Measurements from ENCODE around the gene JAG1.

JAG1 gene

DNA sequence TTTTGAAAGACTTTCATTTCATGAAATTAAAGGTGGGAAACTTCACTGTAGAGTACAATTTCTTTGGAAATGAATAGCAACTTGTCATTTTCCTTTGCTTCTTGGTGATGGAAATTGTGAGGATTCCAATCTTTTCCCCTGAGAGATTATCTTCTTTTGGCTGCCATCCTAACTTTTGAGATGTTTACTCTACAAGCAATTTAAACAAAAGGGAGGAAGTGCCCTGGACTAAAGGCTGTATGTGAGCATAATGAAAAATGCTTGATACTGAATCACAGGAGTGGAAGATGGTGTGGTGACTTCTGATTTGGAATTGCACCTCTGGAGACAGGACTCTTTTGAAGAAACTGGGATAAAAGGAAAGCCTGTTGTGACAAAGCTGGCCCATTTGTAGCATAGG lies 43.1 kb upstream of the JAG1 start (continued):
- TF ChIP-seq ATF2 (tag by site-specific recombination; IDR thresholded peaks at IDR 0.05; ENCODE audit: low read depth) (no peak), REPIN1 (tag by site-specific recombination; IDR thresholded peaks at IDR 0.05; ENCODE audit: low read depth) (no peak), ZNF776 (tag by site-specific recombination; IDR thresholded peaks at IDR 0.05; ENCODE audit: borderline replicate concordance) (no peak), ZFP69B (tag by site-specific recombination; IDR thresholded peaks at IDR 0.05) (no peak), ZNF560 (tag by site-specific recombination; IDR thresholded peaks at IDR 0.05; ENCODE audit: borderline replicate concordance) (no peak), HOXC10 (CRISPR knock-in tag; IDR thresholded peaks at IDR 0.05) (no peak), KLF1 (tag by site-specific recombination; IDR thresholded peaks at IDR 0.05) (no peak), ZNF623 (tag by site-specific recombination; IDR thresholded peaks at IDR 0.05) (no peak), FEZF1 (tag by site-specific recombination; IDR thresholded peaks at IDR 0.05) (no peak)
- TF ChIP-seq, protein P1, sequence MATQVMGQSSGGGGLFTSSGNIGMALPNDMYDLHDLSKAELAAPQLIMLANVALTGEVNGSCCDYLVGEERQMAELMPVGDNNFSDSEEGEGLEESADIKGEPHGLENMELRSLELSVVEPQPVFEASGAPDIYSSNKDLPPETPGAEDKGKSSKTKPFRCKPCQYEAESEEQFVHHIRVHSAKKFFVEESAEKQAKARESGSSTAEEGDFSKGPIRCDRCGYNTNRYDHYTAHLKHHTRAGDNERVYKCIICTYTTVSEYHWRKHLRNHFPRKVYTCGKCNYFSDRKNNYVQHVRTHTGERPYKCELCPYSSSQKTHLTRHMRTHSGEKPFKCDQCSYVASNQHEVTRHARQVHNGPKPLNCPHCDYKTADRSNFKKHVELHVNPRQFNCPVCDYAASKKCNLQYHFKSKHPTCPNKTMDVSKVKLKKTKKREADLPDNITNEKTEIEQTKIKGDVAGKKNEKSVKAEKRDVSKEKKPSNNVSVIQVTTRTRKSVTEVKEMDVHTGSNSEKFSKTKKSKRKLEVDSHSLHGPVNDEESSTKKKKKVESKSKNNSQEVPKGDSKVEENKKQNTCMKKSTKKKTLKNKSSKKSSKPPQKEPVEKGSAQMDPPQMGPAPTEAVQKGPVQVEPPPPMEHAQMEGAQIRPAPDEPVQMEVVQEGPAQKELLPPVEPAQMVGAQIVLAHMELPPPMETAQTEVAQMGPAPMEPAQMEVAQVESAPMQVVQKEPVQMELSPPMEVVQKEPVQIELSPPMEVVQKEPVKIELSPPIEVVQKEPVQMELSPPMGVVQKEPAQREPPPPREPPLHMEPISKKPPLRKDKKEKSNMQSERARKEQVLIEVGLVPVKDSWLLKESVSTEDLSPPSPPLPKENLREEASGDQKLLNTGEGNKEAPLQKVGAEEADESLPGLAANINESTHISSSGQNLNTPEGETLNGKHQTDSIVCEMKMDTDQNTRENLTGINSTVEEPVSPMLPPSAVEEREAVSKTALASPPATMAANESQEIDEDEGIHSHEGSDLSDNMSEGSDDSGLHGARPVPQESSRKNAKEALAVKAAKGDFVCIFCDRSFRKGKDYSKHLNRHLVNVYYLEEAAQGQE (tag by site-specific recombination; IDR thresholded peaks at IDR 0.05) = no peak

DNA sequence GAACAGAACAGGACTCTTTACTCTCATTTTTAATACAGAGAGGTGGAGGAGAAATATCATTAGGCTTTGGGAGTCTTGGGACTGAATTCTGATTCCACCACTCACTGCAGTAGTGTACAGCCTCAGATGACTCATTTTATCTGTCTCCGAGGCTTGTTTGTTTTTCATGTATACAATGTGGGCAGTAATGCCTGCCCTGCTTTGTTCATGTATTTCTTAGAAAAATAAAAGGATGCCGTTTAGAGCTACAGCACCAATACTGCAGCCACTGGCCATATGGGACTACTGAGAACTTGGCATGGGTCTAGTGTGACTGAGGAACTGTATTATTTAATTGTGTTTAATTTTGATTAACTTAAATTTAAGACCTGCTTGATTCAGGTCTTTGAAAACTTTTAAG lies 41.2 kb upstream of the JAG1 start:
- CTCF ChIA-PET = interaction anchor here (0.6 kb wide), 1 partner anchor 812 kb away, joined by 3 read pairs; no protein-coding TSS in a partner anchor
- no peak overlapping the region for H3K27ac ChIP-seq (ENCODE audit: extremely low read depth, low read depth, low read length)

More for the DNA sequence above, 41.2 kb upstream of the JAG1 start:
- Histone ChIP-seq H3K4me3 (ENCODE audit: low read depth, low read length) (no peak overlapping the region), H3K36me3 (ENCODE audit: control insufficient read depth in 2 of 2, insufficient read depth in 1 of 2, low read length in 2 of 2) (no peaks in the 10 kb centered on the region), H3K9me3 (ENCODE audit: control insufficient read depth, insufficient read depth, low read depth, low read length) (no peaks in the 10 kb centered on the region), H3K4me1 (ENCODE audit: control insufficient read depth, insufficient read depth, low read length) (peaks cover 30% of the 10 kb centered on the region)
- POLR2A ChIA-PET = no interaction called here
- TF ChIP-seq ZNF324 (tag by site-specific recombination; IDR thresholded peaks at IDR 0.05) (no peak), ZNF426 (tag by site-specific recombination; IDR thresholded peaks at IDR 0.05) (no peak), PRDM6 (tag by site-specific recombination; IDR thresholded peaks at IDR 0.05) (0 out of 2 replicates have a peak, but pooled peaks have one; percentile 10), ZNF621 (tag by site-specific recombination; IDR thresholded peaks at IDR 0.05) (no peak), ZBTB17 (tag by site-specific recombination; IDR thresholded peaks at IDR 0.05) (peak; percentile 32; the same call in 1 of the 2 replicates), ZEB2 (tag by site-specific recombination; IDR thresholded peaks at IDR 0.05) (no peak), HOXC10 (CRISPR knock-in tag; IDR thresholded peaks at IDR 0.05) (no peak), ZNF514 (tag by site-specific recombination; IDR thresholded peaks at IDR 0.05) (no peak)
- TF ChIP-seq, protein P2, sequence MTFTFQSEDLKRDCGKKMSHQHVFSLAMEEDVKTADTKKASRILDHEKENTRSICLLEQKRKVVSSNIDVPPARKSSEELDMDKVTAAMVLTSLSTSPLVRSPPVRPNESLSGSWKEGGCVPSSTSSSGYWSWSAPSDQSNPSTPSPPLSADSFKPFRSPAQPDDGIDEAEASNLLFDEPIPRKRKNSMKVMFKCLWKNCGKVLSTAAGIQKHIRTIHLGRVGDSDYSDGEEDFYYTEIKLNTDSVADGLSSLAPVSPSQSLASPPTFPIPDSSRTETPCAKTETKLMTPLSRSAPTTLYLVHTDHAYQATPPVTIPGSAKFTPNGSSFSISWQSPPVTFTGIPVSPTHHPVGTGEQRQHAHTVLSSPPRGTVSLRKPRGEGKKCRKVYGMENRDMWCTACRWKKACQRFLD (tag by site-specific recombination; IDR thresholded peaks at IDR 0.05) = no peak

Measured in HEK293 (cell line).